ENCODE measurements around the gene EDC3. TPM values are rescaled to one million over a fixed set of nuclear protein-coding genes. Genes with fewer than 3 reads are reported as not detected.
A peak's percentile ranks its signal among the peaks of the same experiment; 100 is the strongest.

The EDC3 gene
- polyA plus RNA-seq, 2 of the 4 experiments (the other 2 are of a cell fraction): 23.2 to 24.1 TPM

DNA sequence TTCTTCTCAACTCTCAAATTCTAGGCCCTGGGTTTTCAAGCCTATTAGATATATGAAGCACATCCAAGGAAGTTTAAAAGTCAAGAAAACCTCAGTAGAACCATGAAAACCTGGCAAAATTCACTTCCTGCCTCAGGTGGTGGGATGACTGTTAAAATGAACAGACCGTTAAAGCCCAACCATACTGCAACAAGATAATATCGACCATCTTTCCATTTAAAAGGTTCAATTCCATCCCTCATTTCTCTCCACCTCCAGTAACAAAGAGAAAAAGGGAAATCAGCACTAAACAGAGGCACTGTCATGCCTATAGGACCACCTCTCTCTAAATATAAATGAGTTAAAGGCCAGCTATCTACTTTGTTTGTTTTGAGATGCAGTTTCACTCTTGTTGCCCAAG, 31.2 kb downstream of the EDC3 start:
- Histone ChIP-seq H3K4me1 (peaks cover 17% of the 10 kb centered on the region; the same call in 2 of the 3 replicates), H3K4me2 (peak overlapping the region; percentile 34; the same call in 2 of the 3 replicates), H3K9me3 (no peaks in the 10 kb centered on the region), H3K4me3 (no peak overlapping the region), H3K27ac (peak overlapping the region in 1 of 2 experiments; percentile 61; a peak in 1 of 6 replicates)
- FAIRE-seq: no peak
- DNase-seq (ENCODE audit: low read depth in 1 of 2, low spot score in 1 of 2): no peak
- POLR2A ChIA-PET: no interaction called here
- ATAC-seq: no peak
- CTCF ChIA-PET: interaction anchor here (3.9 kb wide), 1 partner anchor 106 kb away, joined by 33 read pairs; no protein-coding TSS in a partner anchor
- TF ChIP-seq NPAS2 (CRISPR knock-in tag; IDR thresholded peaks at IDR 0.05; ENCODE audit: borderline replicate concordance) (no peak), ZSCAN20 (CRISPR knock-in tag; IDR thresholded peaks at IDR 0.05) (no peak), HOXB5 (CRISPR knock-in tag; IDR thresholded peaks at IDR 0.05) (no peak), HEYL (CRISPR knock-in tag; IDR thresholded peaks at IDR 0.05) (no peak), RARB (CRISPR knock-in tag; IDR thresholded peaks at IDR 0.05) (no peak), FOXS1 (CRISPR knock-in tag; IDR thresholded peaks at IDR 0.05) (no peak), POLR2A (IDR thresholded peaks at IDR 0.05; ENCODE audit: low read length) (no peak), RFX5 (IDR thresholded peaks at IDR 0.05) (no peak), EHMT2 (IDR thresholded peaks at IDR 0.05; ENCODE audit: low read depth) (no peak), MYC (IDR thresholded peaks at IDR 0.05; ENCODE audit: borderline replicate concordance, low read length) (no peak), CEBPB (IDR thresholded peaks at IDR 0.05) (no peak), CHD4 (IDR thresholded peaks at IDR 0.05; ENCODE audit: borderline replicate concordance) (no peak)
- TF ChIP-seq, protein P1, sequence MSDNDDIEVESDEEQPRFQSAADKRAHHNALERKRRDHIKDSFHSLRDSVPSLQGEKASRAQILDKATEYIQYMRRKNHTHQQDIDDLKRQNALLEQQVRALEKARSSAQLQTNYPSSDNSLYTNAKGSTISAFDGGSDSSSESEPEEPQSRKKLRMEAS (IDR thresholded peaks at IDR 0.05): no peak
- WGBS (ENCODE audit: missing lambda C conversion rate): 82% methylated on average over 2 of the region's 2 CpGs

DNA sequence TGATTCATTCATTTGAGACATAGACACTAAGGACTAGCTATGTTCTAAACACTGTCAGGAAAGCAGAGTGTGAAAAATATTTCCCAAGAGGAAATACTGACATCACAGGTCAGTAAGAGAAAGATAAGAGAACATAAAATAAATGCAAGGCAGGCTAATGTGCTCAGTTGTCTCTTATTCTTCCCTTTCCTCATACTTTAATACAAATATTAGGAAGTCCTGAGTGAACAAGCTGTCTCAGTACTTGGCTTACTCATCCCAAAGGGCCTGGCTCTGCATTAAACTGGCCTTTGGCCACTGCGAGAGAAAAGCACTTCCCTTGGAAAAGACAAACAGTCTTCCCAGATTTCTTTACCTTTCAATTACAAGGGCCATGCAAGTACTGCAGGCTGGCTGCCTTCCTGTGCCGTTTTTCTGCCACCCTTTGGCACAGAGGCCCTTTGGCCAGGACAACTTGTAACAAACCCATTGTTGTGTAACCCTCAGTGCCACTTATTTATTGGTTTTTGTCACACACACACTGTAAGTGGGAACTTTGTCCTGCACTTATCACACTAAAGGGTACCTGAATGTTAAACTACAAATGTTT, 31.7 kb downstream of the EDC3 start:
- CTCF ChIA-PET: interaction anchor here (1.1 to 3.9 kb wide), 3 partner anchors 29 to 106 kb away, joined by 3 to 33 read pairs (median 5); no protein-coding TSS in a partner anchor
- TF ChIP-seq ZNF302 (CRISPR knock-in tag; IDR thresholded peaks at IDR 0.05): no peak
- no peak for TF ChIP-seq MYC (IDR thresholded peaks at IDR 0.05; ENCODE audit: borderline replicate concordance, low read length)
- TF ChIP-seq NR3C1 (IDR thresholded peaks at IDR 0.05): no peak
- TF ChIP-seq RCOR1 (IDR thresholded peaks at IDR 0.05; ENCODE audit: low read depth, low read length): no peak
- TF ChIP-seq, protein P2, sequence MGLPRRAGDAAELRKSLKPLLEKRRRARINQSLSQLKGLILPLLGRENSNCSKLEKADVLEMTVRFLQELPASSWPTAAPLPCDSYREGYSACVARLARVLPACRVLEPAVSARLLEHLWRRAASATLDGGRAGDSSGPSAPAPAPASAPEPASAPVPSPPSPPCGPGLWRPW (IDR thresholded peaks at IDR 0.05): no peak
- DNase-seq (ENCODE audit: low read depth in 1 of 2, low spot score in 1 of 2): peak in 1 of 2 experiments; percentile 14
- Histone ChIP-seq H3K4me1 (peaks cover 17% of the 10 kb centered on the region; the same call in 2 of the 3 replicates), H3K4me2 (peak overlapping the region; percentile 34; the same call in 2 of the 3 replicates), H3K27ac (peak overlapping the region in 1 of 2 experiments; percentile 61; a peak in 1 of 6 replicates), H3K9me3 (no peaks in the 10 kb centered on the region), H3K4me3 (no peak overlapping the region)
- POLR2A ChIA-PET: no interaction called here
- FAIRE-seq: no peak
- peak; percentile 47 to 73; a peak in 4 of 6 replicates for ATAC-seq
- WGBS (ENCODE audit: missing lambda C conversion rate): 0% methylated on average over 2 of the region's 2 CpGs

DNA sequence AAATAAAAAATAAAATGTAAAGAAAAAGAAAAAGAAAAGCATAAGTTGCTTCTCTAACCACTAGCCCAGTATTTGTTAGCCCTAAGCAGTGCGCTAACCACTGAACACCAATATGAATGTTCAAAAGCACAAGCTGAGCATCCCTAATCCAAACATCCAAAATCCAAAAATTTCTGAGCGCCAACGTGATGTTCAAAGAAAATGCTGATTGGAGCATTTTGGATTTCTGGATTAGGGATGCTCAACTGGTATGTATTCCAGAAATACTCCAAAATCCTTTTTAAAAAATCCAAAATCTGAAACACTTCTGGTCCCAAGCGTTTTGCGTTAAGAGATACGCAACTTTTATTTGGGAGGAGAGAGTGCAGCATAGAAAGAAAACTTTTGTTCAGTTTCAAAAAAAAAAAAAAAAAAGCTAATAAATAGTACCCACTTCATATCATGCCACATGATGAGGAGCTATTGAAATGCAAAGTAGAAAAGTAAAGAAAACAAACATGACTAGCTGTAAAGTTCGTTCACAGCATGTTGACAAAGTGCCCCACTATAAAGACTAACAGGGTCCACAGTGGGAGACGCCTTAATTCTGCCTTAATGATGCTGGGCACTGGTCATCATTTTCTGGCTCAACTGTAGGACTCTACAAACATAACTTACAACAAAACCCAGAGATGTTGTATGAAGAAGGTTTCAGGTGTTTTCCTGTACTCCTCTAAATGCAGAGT, 32.4 kb downstream of the EDC3 start:
- ChIA-PET CTCF (interaction anchor here (1.1 to 3.9 kb wide), 3 partner anchors 28 to 107 kb away, joined by 3 to 33 read pairs (median 5); no protein-coding TSS in a partner anchor), POLR2A (no interaction called here)
- Histone ChIP-seq H3K4me3 (no peak overlapping the region), H3K9me3 (no peaks in the 10 kb centered on the region), H3K27ac (peak overlapping the region in 1 of 2 experiments; percentile 54; a peak in 1 of 6 replicates), H3K4me2 (peak overlapping the region; percentile 1; the same call in 1 of the 3 replicates), H3K4me1 (peaks cover 17% of the 10 kb centered on the region; the same call in 2 of the 3 replicates)
- DNase-seq (ENCODE audit: low read depth in 1 of 2, low spot score in 1 of 2) (no peak), FAIRE-seq (no peak), ATAC-seq (no peak)
- TF ChIP-seq EHMT2 (IDR thresholded peaks at IDR 0.05; ENCODE audit: low read depth): no peak
- peak; percentile 34 for TF ChIP-seq MAFK (IDR thresholded peaks at IDR 0.05; ENCODE audit: partially characterized antibody)
- TF ChIP-seq, protein P3, sequence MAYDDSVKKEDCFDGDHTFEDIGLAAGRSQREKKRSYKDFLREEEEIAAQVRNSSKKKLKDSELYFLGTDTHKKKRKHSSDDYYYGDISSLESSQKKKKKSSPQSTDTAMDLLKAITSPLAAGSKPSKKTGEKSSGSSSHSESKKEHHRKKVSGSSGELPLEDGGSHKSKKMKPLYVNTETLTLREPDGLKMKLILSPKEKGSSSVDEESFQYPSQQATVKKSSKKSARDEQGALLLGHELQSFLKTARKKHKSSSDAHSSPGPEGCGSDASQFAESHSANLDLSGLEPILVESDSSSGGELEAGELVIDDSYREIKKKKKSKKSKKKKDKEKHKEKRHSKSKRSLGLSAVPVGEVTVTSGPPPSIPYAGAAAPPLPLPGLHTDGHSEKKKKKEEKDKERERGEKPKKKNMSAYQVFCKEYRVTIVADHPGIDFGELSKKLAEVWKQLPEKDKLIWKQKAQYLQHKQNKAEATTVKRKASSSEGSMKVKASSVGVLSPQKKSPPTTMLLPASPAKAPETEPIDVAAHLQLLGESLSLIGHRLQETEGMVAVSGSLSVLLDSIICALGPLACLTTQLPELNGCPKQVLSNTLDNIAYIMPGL (CRISPR knock-in tag; IDR thresholded peaks at IDR 0.05; ENCODE audit: borderline replicate concordance): no peak
- TF ChIP-seq, protein P4, sequence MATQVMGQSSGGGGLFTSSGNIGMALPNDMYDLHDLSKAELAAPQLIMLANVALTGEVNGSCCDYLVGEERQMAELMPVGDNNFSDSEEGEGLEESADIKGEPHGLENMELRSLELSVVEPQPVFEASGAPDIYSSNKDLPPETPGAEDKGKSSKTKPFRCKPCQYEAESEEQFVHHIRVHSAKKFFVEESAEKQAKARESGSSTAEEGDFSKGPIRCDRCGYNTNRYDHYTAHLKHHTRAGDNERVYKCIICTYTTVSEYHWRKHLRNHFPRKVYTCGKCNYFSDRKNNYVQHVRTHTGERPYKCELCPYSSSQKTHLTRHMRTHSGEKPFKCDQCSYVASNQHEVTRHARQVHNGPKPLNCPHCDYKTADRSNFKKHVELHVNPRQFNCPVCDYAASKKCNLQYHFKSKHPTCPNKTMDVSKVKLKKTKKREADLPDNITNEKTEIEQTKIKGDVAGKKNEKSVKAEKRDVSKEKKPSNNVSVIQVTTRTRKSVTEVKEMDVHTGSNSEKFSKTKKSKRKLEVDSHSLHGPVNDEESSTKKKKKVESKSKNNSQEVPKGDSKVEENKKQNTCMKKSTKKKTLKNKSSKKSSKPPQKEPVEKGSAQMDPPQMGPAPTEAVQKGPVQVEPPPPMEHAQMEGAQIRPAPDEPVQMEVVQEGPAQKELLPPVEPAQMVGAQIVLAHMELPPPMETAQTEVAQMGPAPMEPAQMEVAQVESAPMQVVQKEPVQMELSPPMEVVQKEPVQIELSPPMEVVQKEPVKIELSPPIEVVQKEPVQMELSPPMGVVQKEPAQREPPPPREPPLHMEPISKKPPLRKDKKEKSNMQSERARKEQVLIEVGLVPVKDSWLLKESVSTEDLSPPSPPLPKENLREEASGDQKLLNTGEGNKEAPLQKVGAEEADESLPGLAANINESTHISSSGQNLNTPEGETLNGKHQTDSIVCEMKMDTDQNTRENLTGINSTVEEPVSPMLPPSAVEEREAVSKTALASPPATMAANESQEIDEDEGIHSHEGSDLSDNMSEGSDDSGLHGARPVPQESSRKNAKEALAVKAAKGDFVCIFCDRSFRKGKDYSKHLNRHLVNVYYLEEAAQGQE (IDR thresholded peaks at IDR 0.05): no peak
- TF ChIP-seq CHD2 (IDR thresholded peaks at IDR 0.05; ENCODE audit: low read length, partially characterized antibody): no peak
- no peak for TF ChIP-seq NFE2L2 (conservative IDR thresholded peaks at IDR 0.05; ENCODE audit: low read length)
- no peak for TF ChIP-seq CBX2 (IDR thresholded peaks at IDR 0.05; ENCODE audit: borderline replicate concordance, low read depth)
- WGBS (ENCODE audit: missing lambda C conversion rate): 81% methylated on average over 8 of the region's 8 CpGs

Measured in A549 (cell line).